Measurements from ENCODE around the gene GET3.

The GET3 gene

DNA sequence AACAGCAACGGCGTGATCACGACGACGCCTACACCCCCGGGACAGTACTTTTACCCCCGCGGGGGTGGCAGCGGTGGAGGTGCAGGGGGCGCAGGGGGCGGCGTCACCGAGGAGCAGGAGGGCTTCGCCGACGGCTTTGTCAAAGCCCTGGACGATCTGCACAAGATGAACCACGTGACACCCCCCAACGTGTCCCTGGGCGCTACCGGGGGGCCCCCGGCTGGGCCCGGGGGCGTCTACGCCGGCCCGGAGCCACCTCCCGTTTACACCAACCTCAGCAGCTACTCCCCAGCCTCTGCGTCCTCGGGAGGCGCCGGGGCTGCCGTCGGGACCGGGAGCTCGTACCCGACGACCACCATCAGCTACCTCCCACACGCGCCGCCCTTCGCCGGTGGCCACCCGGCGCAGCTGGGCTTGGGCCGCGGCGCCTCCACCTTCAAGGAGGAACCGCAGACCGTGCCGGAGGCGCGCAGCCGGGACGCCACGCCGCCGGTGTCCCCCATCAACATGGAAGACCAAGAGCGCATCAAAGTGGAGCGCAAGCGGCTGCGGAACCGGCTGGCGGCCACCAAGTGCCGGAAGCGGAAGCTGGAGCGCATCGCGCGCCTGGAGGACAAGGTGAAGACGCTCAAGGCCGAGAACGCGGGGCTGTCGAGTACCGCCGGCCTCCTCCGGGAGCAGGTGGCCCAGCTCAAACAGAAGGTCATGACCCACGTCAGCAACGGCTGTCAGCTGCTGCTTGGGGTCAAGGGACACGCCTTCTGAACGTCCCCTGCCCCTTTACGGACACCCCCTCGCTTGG is 55.0 kb downstream of the GET3 start:
- TF ChIP-seq ZBTB7A (IDR thresholded peaks at IDR 0.05; ENCODE audit: low read depth), result no peak
- no peak for TF ChIP-seq RAD21 (IDR thresholded peaks at IDR 0.05; ENCODE audit: low read depth)
- peak; percentile 56; the same call in 1 of the 2 replicates for TF ChIP-seq MAX (IDR thresholded peaks at IDR 0.05)
- TF ChIP-seq TEAD4 (IDR thresholded peaks at IDR 0.05), result peak; percentile 16; the same call in 1 of the 2 replicates
- peak; percentile 31; the same call in 1 of the 2 replicates for TF ChIP-seq EGR1 (IDR thresholded peaks at IDR 0.05)
- no peak for TF ChIP-seq TAF1 (IDR thresholded peaks at IDR 0.05; ENCODE audit: low read depth)
- TF ChIP-seq USF1 (IDR thresholded peaks at IDR 0.05), result peak; percentile 74
- peak; percentile 45; the same call in 1 of the 2 replicates for TF ChIP-seq YY1 (IDR thresholded peaks at IDR 0.05; ENCODE audit: low read depth)
- TF ChIP-seq CEBPB (IDR thresholded peaks at IDR 0.05), result no peak
- no peak for TF ChIP-seq FOXM1 (IDR thresholded peaks at IDR 0.05; ENCODE audit: borderline replicate concordance, low read depth)
- no peak for TF ChIP-seq TCF12 (IDR thresholded peaks at IDR 0.05; ENCODE audit: low read depth)
- TF ChIP-seq CREB1 (IDR thresholded peaks at IDR 0.05; ENCODE audit: low read depth), result no peak

DNA sequence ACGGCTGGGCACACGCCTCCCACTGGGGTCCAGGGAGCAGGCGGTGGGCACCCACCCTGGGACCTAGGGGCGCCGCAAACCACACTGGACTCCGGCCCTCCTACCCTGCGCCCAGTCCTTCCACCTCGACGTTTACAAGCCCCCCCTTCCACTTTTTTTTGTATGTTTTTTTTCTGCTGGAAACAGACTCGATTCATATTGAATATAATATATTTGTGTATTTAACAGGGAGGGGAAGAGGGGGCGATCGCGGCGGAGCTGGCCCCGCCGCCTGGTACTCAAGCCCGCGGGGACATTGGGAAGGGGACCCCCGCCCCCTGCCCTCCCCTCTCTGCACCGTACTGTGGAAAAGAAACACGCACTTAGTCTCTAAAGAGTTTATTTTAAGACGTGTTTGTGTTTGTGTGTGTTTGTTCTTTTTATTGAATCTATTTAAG is 55.6 kb downstream of the GET3 start:
- no peak for TF ChIP-seq REST (IDR thresholded peaks at IDR 0.05; ENCODE audit: low read depth)
- TF ChIP-seq ZBTB7A (IDR thresholded peaks at IDR 0.05; ENCODE audit: low read depth), result 0 out of 2 replicates have a peak, but pooled peaks have one; percentile 64
- TF ChIP-seq RAD21 (IDR thresholded peaks at IDR 0.05; ENCODE audit: low read depth), result no peak
- no peak for TF ChIP-seq CEBPB (IDR thresholded peaks at IDR 0.05)

GRCh38 chr19:12793290-12794195 is 56.2 kb downstream of the GET3 start:
- peak; percentile 97 for TF ChIP-seq MAX (IDR thresholded peaks at IDR 0.05)
- peak; percentile 78 for TF ChIP-seq USF1 (IDR thresholded peaks at IDR 0.05)
- TF ChIP-seq TAF1 (IDR thresholded peaks at IDR 0.05; ENCODE audit: low read depth), result peak; percentile 65; the same call in 1 of the 2 replicates
- no peak for TF ChIP-seq CEBPB (IDR thresholded peaks at IDR 0.05)
- 0 out of 2 replicates have a peak, but pooled peaks have one; percentile 7 for TF ChIP-seq RAD21 (IDR thresholded peaks at IDR 0.05; ENCODE audit: low read depth)
- peak; percentile 87 for TF ChIP-seq CREB1 (IDR thresholded peaks at IDR 0.05; ENCODE audit: low read depth)
- TF ChIP-seq NFIC (IDR thresholded peaks at IDR 0.05), result peak; percentile 41
- no peak; the same call in 1 of the 2 replicates for TF ChIP-seq REST (IDR thresholded peaks at IDR 0.05; ENCODE audit: low read depth)
- peak; percentile 58 for TF ChIP-seq EGR1 (IDR thresholded peaks at IDR 0.05)
- peak; percentile 71 for TF ChIP-seq TEAD4 (IDR thresholded peaks at IDR 0.05)
- no peak for TF ChIP-seq FOXM1 (IDR thresholded peaks at IDR 0.05; ENCODE audit: borderline replicate concordance, low read depth)
- TF ChIP-seq ZBTB7A (IDR thresholded peaks at IDR 0.05; ENCODE audit: low read depth), result peak; percentile 89
- peak; percentile 70; the same call in 1 of the 2 replicates for TF ChIP-seq TCF12 (IDR thresholded peaks at IDR 0.05; ENCODE audit: low read depth)
- 0 out of 2 replicates have a peak, but pooled peaks have one; percentile 20 for TF ChIP-seq YY1 (IDR thresholded peaks at IDR 0.05; ENCODE audit: low read depth)
- TF ChIP-seq EP300 (IDR thresholded peaks at IDR 0.05; ENCODE audit: borderline replicate concordance), result peak; percentile 44; the same call in 1 of the 2 replicates

GRCh38 chr19:12794196-12794941 is 57.1 kb downstream of the GET3 start:
- no peak for TF ChIP-seq TAF1 (IDR thresholded peaks at IDR 0.05; ENCODE audit: low read depth)
- TF ChIP-seq USF1 (IDR thresholded peaks at IDR 0.05), result no peak
- no peak for TF ChIP-seq TCF12 (IDR thresholded peaks at IDR 0.05; ENCODE audit: low read depth)
- no peak for TF ChIP-seq TEAD4 (IDR thresholded peaks at IDR 0.05)
- TF ChIP-seq EP300 (IDR thresholded peaks at IDR 0.05; ENCODE audit: borderline replicate concordance), result no peak
- no peak for TF ChIP-seq FOXM1 (IDR thresholded peaks at IDR 0.05; ENCODE audit: borderline replicate concordance, low read depth)
- TF ChIP-seq CEBPB (IDR thresholded peaks at IDR 0.05), result no peak
- no peak for TF ChIP-seq ZBTB7A (IDR thresholded peaks at IDR 0.05; ENCODE audit: low read depth)
- TF ChIP-seq YY1 (IDR thresholded peaks at IDR 0.05; ENCODE audit: low read depth), result no peak
- no peak for TF ChIP-seq MAX (IDR thresholded peaks at IDR 0.05)
- TF ChIP-seq REST (IDR thresholded peaks at IDR 0.05; ENCODE audit: low read depth), result no peak
- no peak for TF ChIP-seq NFIC (IDR thresholded peaks at IDR 0.05)
- no peak for TF ChIP-seq RAD21 (IDR thresholded peaks at IDR 0.05; ENCODE audit: low read depth)
- no peak for TF ChIP-seq CREB1 (IDR thresholded peaks at IDR 0.05; ENCODE audit: low read depth)
- TF ChIP-seq EGR1 (IDR thresholded peaks at IDR 0.05), result no peak
